Upper lobe of left lung (tissue), 4 donors: ENCODE results near the gene MORC3.
"Not testable (repeated sequence)": the region's sequence is repeated elsewhere in the genome, so short reads cannot be mapped to it uniquely, and the experiment has no call there.

Experiments used
- CTCF ChIP-seq, 6 experiments: fragments of 450-650 bp in 4 of 6; fragments of 200-600 bp in 2 of 6; sonication (generic) in 2 of 6; IDR thresholded peaks; one replicate each; pipeline ENCODE4 v1.5.1; 2016 to 2019; ENCODE audit warnings: antibody characterized with exemption in 6 of 6
- EP300 ChIP-seq, 4 donors: sonication (generic); formaldehyde crosslinking; IDR thresholded peaks; one replicate each; pipeline ENCODE4 v1.5.1; 2017; ENCODE audit warnings: antibody characterized with exemption in 4 of 4, control low read depth in 2 of 4
- POLR2A ChIP-seq, 4 donors: fragments of 450-650 bp; IDR thresholded peaks; one replicate each; pipeline ENCODE4 v1.5.1; 2016 to 2017; ENCODE audit warnings: antibody characterized with exemption in 4 of 4, mild to moderate bottlenecking in 2 of 4
- POLR2AphosphoS5 ChIP-seq, 2 donors: sonication (generic); formaldehyde crosslinking; IDR thresholded peaks; one replicate each; pipeline ENCODE4 v1.5.1; 2017; ENCODE audit warnings: antibody characterized with exemption in 2 of 2

- not testable (repeated sequence) for TF ChIP-seq CTCF, POLR2A, POLR2AphosphoS5, EP300 (IDR thresholded peaks at IDR 0.05)
Observed at GRCh38 chr21:36313446-36313845, 6.6 kb upstream of the MORC3 start.
